Thymus (tissue), 11 donors: ENCODE data around the gene ITPKB. TPM values are rescaled to one million over a fixed set of nuclear protein-coding genes. Genes with fewer than 3 reads are reported as not detected.

Source experiments
- DNase-seq, 9 donors: peaks; one replicate each; pipeline ENCODE4 v3.0.0-alpha.2; 2013; ENCODE audit warnings: low spot score in 9 of 9, low read depth in 6 of 9, missing footprints in 1 of 9
- H3K27ac ChIP-seq, 2 donors: one replicate each; pipeline ENCODE4 v1.5.1; 2013; ENCODE audit warnings: control low read depth in 1 of 2, low read depth in 1 of 2, low read length in 1 of 2, mild to moderate bottlenecking in 1 of 2, moderate library complexity in 1 of 2
- H3K27me3 ChIP-seq, 2 donors: one replicate each; pipeline ENCODE4 v1.5.1; 2013; ENCODE audit warnings: low read length in 1 of 2; ENCODE audit not compliant: control insufficient read depth in 2 of 2, insufficient read depth in 1 of 2
- H3K36me3 ChIP-seq, 2 donors: one replicate each; pipeline ENCODE4 v1.5.1; 2013; ENCODE audit warnings: low read length in 1 of 2, mild to moderate bottlenecking in 1 of 2, moderate library complexity in 1 of 2; ENCODE audit not compliant: control insufficient read depth in 2 of 2, insufficient read depth in 2 of 2
- H3K4me1 ChIP-seq, 2 donors: one replicate each; pipeline ENCODE4 v1.5.1; 2013; ENCODE audit warnings: low read length in 2 of 2; ENCODE audit not compliant: control insufficient read depth in 2 of 2, insufficient read depth in 2 of 2
- H3K4me3 ChIP-seq, 2 donors: one replicate each; pipeline ENCODE4 v1.5.1; 2013; ENCODE audit warnings: low read length in 2 of 2, control low read depth in 1 of 2, mild to moderate bottlenecking in 1 of 2
- H3K9me3 ChIP-seq, 2 donors: one replicate each; pipeline ENCODE4 v1.5.1; 2013; ENCODE audit warnings: low read length in 1 of 2, mild to moderate bottlenecking in 1 of 2; ENCODE audit not compliant: control insufficient read depth in 2 of 2, insufficient read depth in 1 of 2
- WGBS: extraction: QIAGEN DNeasy Blood & Tissue Kit; methylation state at CpG from one replicate; pipeline ENCODE4 v1.1.7; 2013; 5-methylcytosine and 5-hydroxymethylcytosine counted together
- polyA plus RNA-seq: library from polyadenylated mRNA; stranded (reverse); fragments of 200-250 nt; gene quantifications from one replicate; pipeline ENCODE4 v1.2.3, GENCODE V29; 2013
- total RNA-seq: library from RNA; stranded (reverse); fragments of 120-200 nt; gene quantifications from one replicate; pipeline ENCODE4 v1.2.4, GENCODE V29; 2013
- donor health status: healthy.

ITPKB gene
- total and polyA plus RNA-seq, 2 donors, result 22.7 to 32.0 TPM

- no peaks in the 10 kb centered on the region for H3K9me3 ChIP-seq
- DNase-seq, result no peak
- no peaks in the 10 kb centered on the region for H3K4me1 ChIP-seq
- H3K36me3 ChIP-seq, result no peaks in the 10 kb centered on the region
- H3K27ac ChIP-seq, result no peak overlapping the region
- 73% methylated on average over 3 of the region's 3 CpGs for WGBS
- H3K27me3 ChIP-seq, result peaks cover 0 to under 1% of the 10 kb centered on the region in 2 donors
- H3K4me3 ChIP-seq, result no peak overlapping the region
Measured at GRCh38 chr1:226584164-226584563, 154.9 kb downstream of the ITPKB start.

DNA sequence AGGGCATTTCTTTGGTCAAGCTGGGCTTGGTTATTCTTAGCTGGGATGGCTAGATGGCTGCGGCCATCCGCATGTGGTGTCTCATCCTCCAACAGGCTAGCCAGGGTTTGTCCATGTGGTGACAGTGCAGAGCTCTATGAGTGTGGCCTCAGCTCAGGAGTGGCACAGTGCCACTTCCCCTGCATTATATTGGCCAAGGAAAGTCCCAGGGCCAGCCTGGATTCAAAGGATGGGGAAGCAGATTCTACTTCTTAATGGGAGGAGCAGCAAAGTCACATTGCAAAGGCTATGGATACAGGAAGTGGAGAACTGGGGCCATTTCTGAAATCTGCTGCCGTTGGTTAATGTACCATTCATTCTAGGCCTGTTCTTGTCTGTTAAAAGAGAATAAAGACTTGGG is 156.1 kb downstream of the ITPKB start:
- WGBS, result 96% methylated on average over 3 of the region's 3 CpGs
- H3K4me1 ChIP-seq, result no peaks in the 10 kb centered on the region
- no peak for DNase-seq

More for the DNA sequence above, 156.1 kb downstream of the ITPKB start:
- H3K9me3 ChIP-seq, result no peaks in the 10 kb centered on the region
- H3K36me3 ChIP-seq, result no peaks in the 10 kb centered on the region
- no peaks in the 10 kb centered on the region for H3K27me3 ChIP-seq
- H3K4me3 ChIP-seq, result no peak overlapping the region
- H3K27ac ChIP-seq, result no peak overlapping the region

Other genes starting within 250 kb of the ITPKB start
- 0.80 TPM for gene STUM, start 190.5 kb downstream of the ITPKB start, total RNA-seq
- gene STUM, start 190.5 kb downstream of the ITPKB start, polyA plus RNA-seq, result 1.0 TPM
- 4.3 TPM for gene PSEN2, start 131.3 kb upstream of the ITPKB start, total RNA-seq
- gene PSEN2, start 131.3 kb upstream of the ITPKB start, polyA plus RNA-seq, result 7.5 TPM
- 16.8 TPM for gene COQ8A, start 201.0 kb upstream of the ITPKB start, total RNA-seq
- gene COQ8A, start 201.0 kb upstream of the ITPKB start, polyA plus RNA-seq, result 47.1 TPM